ENCODE measurements around the gene SLAMF6.

DNA sequence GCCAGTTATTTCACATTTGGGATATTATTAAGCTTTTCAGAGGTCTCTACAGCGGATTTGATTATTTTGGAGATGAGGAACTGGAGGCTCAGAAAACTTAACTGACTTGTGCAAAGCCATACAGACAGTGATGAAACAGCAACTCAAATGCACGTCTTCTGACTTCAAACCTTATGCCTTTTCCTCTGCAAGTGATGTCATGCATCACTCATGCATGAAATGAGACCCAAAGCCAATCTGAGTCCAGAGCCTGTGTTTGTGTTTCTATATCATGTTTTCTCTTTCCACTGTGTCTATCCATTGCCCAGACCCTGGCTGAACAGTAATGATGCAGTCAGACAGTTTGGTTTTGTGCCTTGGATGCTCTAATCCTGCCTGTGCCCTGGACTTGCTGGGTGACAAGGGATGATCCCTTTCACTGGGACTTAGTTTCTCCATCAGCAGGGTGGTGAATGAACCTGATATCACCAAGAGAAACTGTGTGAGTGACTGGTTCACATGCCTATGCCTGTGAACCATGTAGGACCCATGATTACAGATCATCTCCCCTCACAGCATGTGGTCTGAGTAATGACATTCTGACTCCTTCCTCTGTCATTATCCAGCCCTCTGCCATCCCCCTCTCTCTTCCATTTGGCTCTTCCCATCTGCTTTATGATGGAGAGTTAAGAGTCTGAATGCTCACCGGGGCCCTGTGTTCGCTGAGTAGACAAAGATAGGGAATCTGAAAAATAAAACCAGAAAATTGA lies 33.4 kb downstream of the SLAMF6 start:
- no peak for TF ChIP-seq MAFK (IDR thresholded peaks at IDR 0.05; ENCODE audit: partially characterized antibody)
- no peak for TF ChIP-seq RCOR1 (IDR thresholded peaks at IDR 0.05; ENCODE audit: low read depth, low read length)
- TF ChIP-seq, protein P1, sequence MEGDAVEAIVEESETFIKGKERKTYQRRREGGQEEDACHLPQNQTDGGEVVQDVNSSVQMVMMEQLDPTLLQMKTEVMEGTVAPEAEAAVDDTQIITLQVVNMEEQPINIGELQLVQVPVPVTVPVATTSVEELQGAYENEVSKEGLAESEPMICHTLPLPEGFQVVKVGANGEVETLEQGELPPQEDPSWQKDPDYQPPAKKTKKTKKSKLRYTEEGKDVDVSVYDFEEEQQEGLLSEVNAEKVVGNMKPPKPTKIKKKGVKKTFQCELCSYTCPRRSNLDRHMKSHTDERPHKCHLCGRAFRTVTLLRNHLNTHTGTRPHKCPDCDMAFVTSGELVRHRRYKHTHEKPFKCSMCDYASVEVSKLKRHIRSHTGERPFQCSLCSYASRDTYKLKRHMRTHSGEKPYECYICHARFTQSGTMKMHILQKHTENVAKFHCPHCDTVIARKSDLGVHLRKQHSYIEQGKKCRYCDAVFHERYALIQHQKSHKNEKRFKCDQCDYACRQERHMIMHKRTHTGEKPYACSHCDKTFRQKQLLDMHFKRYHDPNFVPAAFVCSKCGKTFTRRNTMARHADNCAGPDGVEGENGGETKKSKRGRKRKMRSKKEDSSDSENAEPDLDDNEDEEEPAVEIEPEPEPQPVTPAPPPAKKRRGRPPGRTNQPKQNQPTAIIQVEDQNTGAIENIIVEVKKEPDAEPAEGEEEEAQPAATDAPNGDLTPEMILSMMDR (IDR thresholded peaks at IDR 0.05): no peak
- no peak for TF ChIP-seq POLR2A (IDR thresholded peaks at IDR 0.05; ENCODE audit: low read length)
- TF ChIP-seq BCL3 (IDR thresholded peaks at IDR 0.05): no peak
- no peak for TF ChIP-seq ELK1 (IDR thresholded peaks at IDR 0.05; ENCODE audit: low read depth, low read length)
- TF ChIP-seq REST (IDR thresholded peaks at IDR 0.05): no peak
- TF ChIP-seq HEYL (CRISPR knock-in tag; IDR thresholded peaks at IDR 0.05): no peak
- no peak for TF ChIP-seq HDAC2 (IDR thresholded peaks at IDR 0.05)
- TF ChIP-seq GATA3 (IDR thresholded peaks at IDR 0.05; ENCODE audit: borderline replicate concordance): no peak

Measured in A549 (cell line).